Ishikawa (cell line): ENCODE data around the gene NXN.

Experiments used
- CEBPB ChIP-seq: IDR thresholded peaks from 2 replicates; pipeline ENCODE4 v1.6.1; 2012
- CREB1 ChIP-seq: IDR thresholded peaks from 2 replicates; pipeline ENCODE4 v1.6.1; 2012; ENCODE audit warnings: low read depth
- EGR1 ChIP-seq: IDR thresholded peaks from 2 replicates; pipeline ENCODE4 v1.6.1; 2012
- EP300 ChIP-seq: IDR thresholded peaks from 2 replicates; pipeline ENCODE4 v1.6.1; 2012; ENCODE audit warnings: borderline replicate concordance
- FOXM1 ChIP-seq: IDR thresholded peaks from 2 replicates; pipeline ENCODE4 v1.6.1; 2012; ENCODE audit warnings: low read depth, borderline replicate concordance
- MAX ChIP-seq: IDR thresholded peaks from 2 replicates; pipeline ENCODE4 v1.6.1; 2012
- NFIC ChIP-seq: IDR thresholded peaks from 2 replicates; pipeline ENCODE4 v1.6.1; 2012
- RAD21 ChIP-seq: IDR thresholded peaks from 2 replicates; pipeline ENCODE4 v1.6.1; 2012; ENCODE audit warnings: low read depth
- REST ChIP-seq: IDR thresholded peaks from 2 replicates; pipeline ENCODE4 v1.6.1; 2012; ENCODE audit warnings: low read depth, mild to moderate bottlenecking
- TAF1 ChIP-seq: IDR thresholded peaks from 2 replicates; pipeline ENCODE4 v1.6.1; 2012; ENCODE audit warnings: low read depth, mild to moderate bottlenecking
- TCF12 ChIP-seq: IDR thresholded peaks from 2 replicates; pipeline ENCODE4 v1.6.1; 2012; ENCODE audit warnings: low read depth
- TEAD4 ChIP-seq: IDR thresholded peaks from 2 replicates; pipeline ENCODE4 v1.6.1; 2012
- USF1 ChIP-seq: IDR thresholded peaks from 2 replicates; pipeline ENCODE4 v1.6.1; 2012
- YY1 ChIP-seq: IDR thresholded peaks from 2 replicates; pipeline ENCODE4 v1.6.1; 2012; ENCODE audit warnings: low read depth
- ZBTB7A ChIP-seq: IDR thresholded peaks from 2 replicates; pipeline ENCODE4 v1.6.1; 2012; ENCODE audit warnings: low read depth

The NXN gene

GRCh38 chr17:969811-970355 lies 9.7 kb downstream of the NXN start:
- TF ChIP-seq EP300 (no peak), NFIC (no peak), REST (no peak), TCF12 (no peak), USF1 (no peak), CEBPB (no peak), EGR1 (no peak), YY1 (no peak), FOXM1 (no peak), RAD21 (no peak), CREB1 (no peak), MAX (no peak), ZBTB7A (no peak), TEAD4 (no peak), TAF1 (no peak)

GRCh38 chr17:968812-969730 lies 10.5 kb downstream of the NXN start:
- TF ChIP-seq FOXM1 (no peak), RAD21 (no peak), CREB1 (no peak), EP300 (no peak), TAF1 (no peak), TCF12 (no peak), NFIC (no peak), ZBTB7A (no peak), REST (no peak), TEAD4 (no peak), USF1 (no peak), MAX (no peak), CEBPB (no peak), YY1 (no peak), EGR1 (no peak)

- TF ChIP-seq TAF1 (no peak), RAD21 (no peak), EP300 (no peak), REST (no peak), FOXM1 (no peak)
These were observed 12.5 kb downstream of the NXN start for GRCh38 chr17:967122-967521.

GRCh38 chr17:965311-965989 lies 14.1 kb downstream of the NXN start:
- TF ChIP-seq TCF12 (no peak), EP300 (no peak), MAX (no peak), CEBPB (no peak), REST (no peak)
